Upper lobe of left lung (tissue), 6 donors: Measurements from ENCODE around the gene PACSIN3. TPM values are rescaled to one million over a fixed set of nuclear protein-coding genes. Genes with fewer than 3 reads are reported as not detected.

Experiments
- ATAC-seq, 2 donors: fragments of 200-7000 bp; cut with Tn5 transposase; one replicate each; pipeline ENCODE4 v1.9.1; 2022; ENCODE audit warnings: mild to moderate bottlenecking in 2 of 2, moderate library complexity in 2 of 2; ENCODE audit not compliant: low FRiP score in 2 of 2
- DNase-seq, 2 donors: peaks; one replicate each; pipeline ENCODE4 v3.0.0-alpha.2; 2019 to 2020
- H3K27ac ChIP-seq, 4 donors: fragments of 200-600 bp; sonication (generic); one replicate each; pipeline ENCODE4 v1.5.1; 2016 to 2019
- H3K27me3 ChIP-seq, 4 donors: fragments of 200-600 bp; sonication (generic); one replicate each; pipeline ENCODE4 v1.5.1; 2017 to 2019
- H3K36me3 ChIP-seq, 4 donors: fragments of 200-600 bp; sonication (generic); one replicate each; pipeline ENCODE4 v1.5.1; 2016 to 2019
- H3K4me1 ChIP-seq, 4 donors: fragments of 200-600 bp; sonication (generic); one replicate each; pipeline ENCODE4 v1.5.1; 2018 to 2019
- H3K4me3 ChIP-seq, 4 donors: fragments of 200-600 bp; sonication (generic); one replicate each; pipeline ENCODE4 v1.5.1; 2017 to 2019; ENCODE audit warnings: mild to moderate bottlenecking in 2 of 4, moderate library complexity in 1 of 4
- H3K9me3 ChIP-seq, 4 donors: fragments of 200-600 bp; sonication (generic); one replicate each; pipeline ENCODE4 v1.5.1; 2018 to 2019
- EP300 ChIP-seq, 4 donors: sonication (generic); formaldehyde crosslinking; IDR thresholded peaks; one replicate each; pipeline ENCODE4 v1.5.1; 2017; ENCODE audit warnings: antibody characterized with exemption in 4 of 4, control low read depth in 2 of 4
- POLR2A ChIP-seq, 4 donors: fragments of 450-650 bp; IDR thresholded peaks; one replicate each; pipeline ENCODE4 v1.5.1; 2016 to 2017; ENCODE audit warnings: antibody characterized with exemption in 4 of 4, mild to moderate bottlenecking in 2 of 4
- POLR2AphosphoS5 ChIP-seq, 2 donors: sonication (generic); formaldehyde crosslinking; IDR thresholded peaks; one replicate each; pipeline ENCODE4 v1.5.1; 2017; ENCODE audit warnings: antibody characterized with exemption in 2 of 2
- WGBS, 2 donors: methylation state at CpG; one replicate each; pipeline ENCODE4 v1.1.5; 2017 to 2018; 5-methylcytosine and 5-hydroxymethylcytosine counted together
- total RNA-seq, 6 donors: library from RNA; depleted of rRNA in 4 of 6; stranded (reverse); fragments of >200 nt in 4 of 6; gene quantifications; one replicate each; pipeline versions ENCODE4 v1.1.0 to v1.2.1, GENCODE V29; 2016 to 2021
- TF ChIP-seq, protein P1 (sequence below), 6 experiments: fragments of 450-650 bp in 4 of 6; fragments of 200-600 bp in 2 of 6; sonication (generic) in 2 of 6; IDR thresholded peaks; one replicate each; pipeline ENCODE4 v1.5.1; 2016 to 2019; ENCODE audit warnings: antibody characterized with exemption in 6 of 6
- donor health status: DM: no; HTN: no; CAD: no; lungs with moderate emphysema.
- donor health status: DM: no; HTN: yes; CAD: no; lungs with severe emphysema.

PACSIN3 gene
- total RNA-seq, 6 donors from 2014 or later: 26.8 to 97.4 (median 52.8) TPM

DNA sequence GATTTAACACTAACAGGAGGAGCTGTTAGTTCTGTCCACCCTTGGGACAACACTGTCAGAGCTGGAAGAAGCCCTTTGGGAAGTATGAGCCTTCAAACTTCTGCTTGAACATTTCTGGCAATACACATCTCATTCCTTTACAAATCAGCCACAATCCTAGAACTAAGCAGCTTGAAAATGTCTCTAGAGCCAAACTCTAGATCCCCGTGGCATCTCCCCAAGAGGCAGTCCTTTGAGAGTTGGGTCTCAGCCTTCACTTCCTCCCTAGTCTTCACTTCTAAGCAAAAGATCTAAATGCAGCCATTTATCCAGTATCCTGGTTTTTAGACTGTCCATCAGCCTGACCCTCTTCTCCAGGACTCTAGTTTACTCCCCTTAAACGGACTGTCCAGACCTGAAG, 36.5 kb downstream of the PACSIN3 start:
- 64 to 65% methylated on average over 2 of the region's 2 CpGs for WGBS, 2 donors
- DNase-seq (no peak), ATAC-seq (no peak)
- Histone ChIP-seq H3K27ac (no peak overlapping the region), H3K36me3 (peaks cover 0 to 5% (median 0%) of the 10 kb centered on the region in 4 donors), H3K9me3 (no peaks in the 10 kb centered on the region), H3K4me3 (no peak overlapping the region), H3K27me3 (no peaks in the 10 kb centered on the region), H3K4me1 (peaks cover 5 to 19% (median 13%) of the 10 kb centered on the region in 4 donors)
- no peak for TF ChIP-seq POLR2AphosphoS5 (IDR thresholded peaks at IDR 0.05)
- TF ChIP-seq, protein P1, sequence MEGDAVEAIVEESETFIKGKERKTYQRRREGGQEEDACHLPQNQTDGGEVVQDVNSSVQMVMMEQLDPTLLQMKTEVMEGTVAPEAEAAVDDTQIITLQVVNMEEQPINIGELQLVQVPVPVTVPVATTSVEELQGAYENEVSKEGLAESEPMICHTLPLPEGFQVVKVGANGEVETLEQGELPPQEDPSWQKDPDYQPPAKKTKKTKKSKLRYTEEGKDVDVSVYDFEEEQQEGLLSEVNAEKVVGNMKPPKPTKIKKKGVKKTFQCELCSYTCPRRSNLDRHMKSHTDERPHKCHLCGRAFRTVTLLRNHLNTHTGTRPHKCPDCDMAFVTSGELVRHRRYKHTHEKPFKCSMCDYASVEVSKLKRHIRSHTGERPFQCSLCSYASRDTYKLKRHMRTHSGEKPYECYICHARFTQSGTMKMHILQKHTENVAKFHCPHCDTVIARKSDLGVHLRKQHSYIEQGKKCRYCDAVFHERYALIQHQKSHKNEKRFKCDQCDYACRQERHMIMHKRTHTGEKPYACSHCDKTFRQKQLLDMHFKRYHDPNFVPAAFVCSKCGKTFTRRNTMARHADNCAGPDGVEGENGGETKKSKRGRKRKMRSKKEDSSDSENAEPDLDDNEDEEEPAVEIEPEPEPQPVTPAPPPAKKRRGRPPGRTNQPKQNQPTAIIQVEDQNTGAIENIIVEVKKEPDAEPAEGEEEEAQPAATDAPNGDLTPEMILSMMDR (IDR thresholded peaks at IDR 0.05): no peak
- no peak for TF ChIP-seq POLR2A (IDR thresholded peaks at IDR 0.05)
- TF ChIP-seq EP300 (IDR thresholded peaks at IDR 0.05): no peak

- no peak for ATAC-seq
- peaks cover 0 to 5% (median 0%) of the 10 kb centered on the region in 4 donors for H3K36me3 ChIP-seq
- no peaks in the 10 kb centered on the region for H3K9me3 ChIP-seq
- peaks cover 5 to 19% (median 12%) of the 10 kb centered on the region in 4 donors for H3K4me1 ChIP-seq
- H3K4me3 ChIP-seq: no peak overlapping the region
- DNase-seq: peak in 1 of 2 donors; percentile 54
- no peaks in the 10 kb centered on the region for H3K27me3 ChIP-seq
- TF ChIP-seq EP300 (IDR thresholded peaks at IDR 0.05) (no peak), POLR2AphosphoS5 (IDR thresholded peaks at IDR 0.05) (no peak), POLR2A (IDR thresholded peaks at IDR 0.05) (no peak)
- TF ChIP-seq, protein P1 (IDR thresholded peaks at IDR 0.05): no peak
- 64 to 75% methylated on average over 3 to 10 of the region's 10 CpGs for WGBS, 2 donors
- H3K27ac ChIP-seq: peak overlapping the region in 1 of 4 donors; percentile 30
These were observed 37.2 kb downstream of the PACSIN3 start for GRCh38 chr11:47148903-47149531.

GRCh38 chr11:47148270-47148669, 38.0 kb downstream of the PACSIN3 start:
- 86 to 100% methylated on average over 3 to 4 of the region's 4 CpGs for WGBS, 2 donors
- Histone ChIP-seq H3K27me3 (no peaks in the 10 kb centered on the region), H3K4me1 (peaks cover 2 to 14% (median 5%) of the 10 kb centered on the region in 4 donors), H3K27ac (no peak overlapping the region), H3K9me3 (no peaks in the 10 kb centered on the region), H3K36me3 (peaks cover 0 to 5% (median 0%) of the 10 kb centered on the region in 4 donors), H3K4me3 (no peak overlapping the region)
- no peak for TF ChIP-seq POLR2AphosphoS5 (IDR thresholded peaks at IDR 0.05)
- ATAC-seq: no peak
- no peak for DNase-seq

DNA sequence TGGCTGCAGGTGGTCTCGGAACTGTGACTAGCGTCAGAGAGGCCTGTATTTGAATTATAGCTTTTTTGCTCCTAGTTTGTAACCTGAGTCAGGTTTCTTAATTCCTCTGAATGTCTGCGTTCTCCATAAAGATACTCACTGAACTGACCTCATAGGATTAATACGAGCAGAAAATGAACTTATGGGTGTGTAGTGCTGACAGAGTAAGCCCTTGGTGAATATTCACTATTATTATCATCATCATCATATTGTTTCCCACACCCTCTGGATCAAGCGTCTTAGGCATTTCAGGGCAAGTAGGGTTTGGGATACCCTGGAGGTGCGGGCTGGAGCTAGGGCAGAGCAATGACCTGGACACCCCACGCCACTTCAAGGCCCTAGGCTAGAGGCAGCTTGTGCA, 38.6 kb downstream of the PACSIN3 start:
- WGBS, 2 donors: 86 to 92% methylated on average over 7 of the region's 7 CpGs
- no peak for DNase-seq
- TF ChIP-seq, protein P1 (IDR thresholded peaks at IDR 0.05): no peak
- no peak for TF ChIP-seq POLR2AphosphoS5 (IDR thresholded peaks at IDR 0.05)

GRCh38 chr11:47147250-47147649, 39.0 kb downstream of the PACSIN3 start:
- Histone ChIP-seq H3K27ac (no peak overlapping the region), H3K4me3 (no peak overlapping the region), H3K27me3 (no peaks in the 10 kb centered on the region), H3K4me1 (peaks cover 0 to 4% (median 1%) of the 10 kb centered on the region in 4 donors), H3K9me3 (no peaks in the 10 kb centered on the region), H3K36me3 (peaks cover 0 to 5% (median 2%) of the 10 kb centered on the region in 4 donors)
- no peak for ATAC-seq
- WGBS, 2 donors: 69 to 96% methylated on average over 2 of the region's 2 CpGs
- no peak for DNase-seq
- TF ChIP-seq POLR2AphosphoS5 (IDR thresholded peaks at IDR 0.05): no peak
- TF ChIP-seq, protein P1 (IDR thresholded peaks at IDR 0.05): no peak
- TF ChIP-seq POLR2A (IDR thresholded peaks at IDR 0.05): no peak
- TF ChIP-seq EP300 (IDR thresholded peaks at IDR 0.05): no peak

More for the DNA sequence above, 38.6 kb downstream of the PACSIN3 start:
- Histone ChIP-seq H3K36me3 (peaks cover 0 to 5% (median 2%) of the 10 kb centered on the region in 4 donors), H3K4me1 (peaks cover 0 to 8% (median 3%) of the 10 kb centered on the region in 4 donors), H3K4me3 (no peak overlapping the region), H3K27me3 (no peaks in the 10 kb centered on the region), H3K27ac (no peak overlapping the region), H3K9me3 (no peaks in the 10 kb centered on the region)
- no peak for ATAC-seq
